Cardiac muscle cell (in vitro differentiated cells and primary cell): Measurements from ENCODE around the gene RNF217. TPM values are rescaled to one million over a fixed set of nuclear protein-coding genes. Genes with fewer than 3 reads are reported as not detected.

Experiments used
- DNase-seq, 2 donors: peaks; one replicate each; pipeline versions ENCODE4 v3.0.0 to v3.0.0-alpha.2; 2010 to 2017; ENCODE audit warnings: low read depth in 1 of 2, low spot score in 1 of 2
- H3K27ac ChIP-seq: fragments of 200-600 bp; sonication (generic); 2 replicates; pipeline ENCODE4 v1.5.1; 2016
- H3K27me3 ChIP-seq: fragments of 200-600 bp; sonication (generic); 2 replicates; pipeline ENCODE4 v1.6.0; 2016; ENCODE audit warnings: control low read depth
- H3K36me3 ChIP-seq: fragments of 200-600 bp; sonication (generic); 2 replicates; pipeline ENCODE4 v1.5.1; 2016; ENCODE audit warnings: control low read depth
- H3K4me1 ChIP-seq: fragments of 200-600 bp; sonication (generic); 2 replicates; pipeline ENCODE4 v1.8.1; 2017; ENCODE audit warnings: low read depth, mild to moderate bottlenecking, mixed run types
- H3K4me3 ChIP-seq: fragments of 200-600 bp; sonication (generic); 2 replicates; pipeline ENCODE4 v1.5.1; 2016; ENCODE audit warnings: mild to moderate bottlenecking
- H3K9me3 ChIP-seq: fragments of 200-600 bp; sonication (generic); 2 replicates; pipeline ENCODE4 v1.5.1; 2017; ENCODE audit warnings: low read depth, mild to moderate bottlenecking, control low read depth
- CTCF ChIP-seq: IDR thresholded peaks from 2 replicates; pipeline ENCODE4 v1.5.1; 2012; ENCODE audit warnings: low read depth, mild to moderate bottlenecking, low read length
- polyA plus RNA-seq: library from polyadenylated mRNA; unstranded; fragments of >200 nt; fragmentation: Nextera tagmentation; extraction: Ambion mirVana; gene quantifications from 2 replicates; pipeline ENCODE4 v1.2.1, GENCODE V29; 2016
- total RNA-seq: library from RNA; depleted of rRNA; stranded (reverse); fragments of >200 nt; gene quantifications from 2 replicates; pipeline ENCODE4 v1.2.3, GENCODE V29; 2016

The RNF217 gene
- total and polyA plus RNA-seq, 2 experiments from 2014 or later, result 9.4 to 27.1 TPM

DNA sequence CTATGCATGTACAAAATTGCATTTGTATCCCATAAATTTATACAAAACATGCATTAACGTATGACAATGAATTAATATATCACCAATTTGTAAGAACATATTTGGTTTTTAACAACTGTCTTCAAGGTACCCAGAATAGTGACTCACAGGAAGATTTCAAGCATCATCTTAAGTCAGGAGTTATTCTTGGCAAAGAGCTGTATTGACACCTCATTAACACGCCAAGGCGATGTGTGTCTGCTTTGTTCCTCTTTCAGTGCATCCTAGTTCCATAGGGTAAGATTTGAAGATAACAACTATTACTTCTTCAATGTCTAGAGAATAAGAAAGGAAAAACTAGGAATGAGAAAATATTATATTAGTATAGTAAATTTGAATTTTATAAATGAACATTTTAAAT, 155.6 kb downstream of the RNF217 start:
- Histone ChIP-seq H3K27ac (no peak overlapping the region), H3K36me3 (no peaks in the 10 kb centered on the region), H3K27me3 (no peaks in the 10 kb centered on the region), H3K4me1 (no peaks in the 10 kb centered on the region), H3K9me3 (no peaks in the 10 kb centered on the region), H3K4me3 (no peak overlapping the region)
- no peak for TF ChIP-seq CTCF
- DNase-seq, result no peak

- Histone ChIP-seq H3K27ac (no peak overlapping the region), H3K9me3 (no peaks in the 10 kb centered on the region), H3K27me3 (no peaks in the 10 kb centered on the region), H3K4me1 (no peaks in the 10 kb centered on the region), H3K36me3 (no peaks in the 10 kb centered on the region), H3K4me3 (no peak overlapping the region)
- DNase-seq, result no peak
- no peak for TF ChIP-seq CTCF
Measured at GRCh38 chr6:125120054-125120590, 157.9 kb downstream of the RNF217 start.

DNA sequence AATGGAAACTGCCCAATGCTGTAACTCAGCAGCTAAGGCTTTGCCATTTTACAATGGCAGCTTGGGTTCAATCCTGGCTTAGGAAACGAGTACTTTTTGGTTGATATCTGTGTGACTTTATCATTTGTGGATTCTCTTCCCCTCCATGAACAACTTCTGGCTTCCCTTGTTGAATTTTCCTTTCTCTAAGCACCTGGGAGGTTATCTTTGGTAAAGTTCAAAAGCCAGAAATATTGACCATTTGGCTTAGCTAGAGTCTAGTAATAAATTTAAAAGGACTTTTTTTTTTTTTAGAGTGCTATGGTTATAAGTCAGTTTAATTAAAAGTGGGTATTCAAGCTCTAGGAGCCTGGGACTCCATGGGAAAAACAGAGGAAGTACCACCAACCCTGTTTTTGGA, 159.7 kb downstream of the RNF217 start:
- Histone ChIP-seq H3K27me3 (no peaks in the 10 kb centered on the region), H3K9me3 (no peaks in the 10 kb centered on the region), H3K36me3 (no peaks in the 10 kb centered on the region), H3K4me3 (no peak overlapping the region), H3K27ac (no peak overlapping the region), H3K4me1 (no peaks in the 10 kb centered on the region)
- DNase-seq, result no peak
- no peak for TF ChIP-seq CTCF

DNA sequence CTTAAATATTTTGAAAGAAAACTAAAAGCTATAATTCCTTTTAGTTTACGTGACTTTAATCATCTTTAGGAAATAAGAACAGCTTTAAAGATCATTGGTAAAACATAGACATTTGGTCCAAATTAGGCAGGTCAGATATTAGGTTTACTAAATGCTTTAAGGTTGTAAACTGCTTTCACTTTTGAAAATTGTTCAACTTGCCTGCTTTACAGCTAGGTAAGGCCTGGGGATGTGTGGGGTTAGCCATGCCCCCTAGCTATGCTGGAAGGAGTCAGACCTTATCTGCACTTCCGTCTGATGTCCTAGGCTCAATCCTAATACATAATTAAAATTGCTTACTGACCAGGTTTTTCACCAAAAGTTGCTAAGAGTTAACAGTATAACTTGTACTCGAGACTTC, 160.8 kb downstream of the RNF217 start:
- H3K27me3 ChIP-seq, result no peaks in the 10 kb centered on the region
- no peak overlapping the region for H3K27ac ChIP-seq
- H3K9me3 ChIP-seq, result no peaks in the 10 kb centered on the region
- no peak overlapping the region for H3K4me3 ChIP-seq
- TF ChIP-seq CTCF, result no peak
- no peaks in the 10 kb centered on the region for H3K36me3 ChIP-seq
- no peaks in the 10 kb centered on the region for H3K4me1 ChIP-seq
- DNase-seq, result no peak

DNA sequence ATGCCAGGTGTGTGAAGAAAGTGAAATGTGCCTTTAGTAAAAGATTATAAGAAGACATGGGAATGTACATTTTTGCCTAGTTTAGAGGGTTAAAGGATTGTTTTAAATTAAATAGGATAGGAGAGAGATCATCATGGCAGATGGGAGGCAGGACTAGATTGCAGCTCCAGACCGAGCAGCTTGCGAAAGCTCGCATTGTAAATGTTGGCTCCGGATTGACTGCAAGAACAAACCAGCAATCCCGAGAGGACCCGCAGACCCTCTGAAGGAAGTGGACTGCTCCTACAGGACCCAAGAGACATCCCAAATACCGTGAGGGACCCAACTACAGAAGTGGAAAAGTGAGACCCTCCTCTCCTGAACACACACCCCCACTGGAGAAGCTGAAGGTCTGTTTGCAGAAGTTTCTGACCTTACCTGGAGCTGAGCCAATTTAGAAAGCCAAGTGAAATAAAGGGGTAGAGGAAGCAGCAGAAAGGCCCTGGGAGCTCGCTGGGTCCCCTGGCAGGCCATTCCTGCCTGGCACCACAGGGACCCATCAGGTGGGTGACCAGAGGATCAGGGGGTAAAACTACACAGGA, 161.3 kb downstream of the RNF217 start:
- H3K9me3 ChIP-seq, result no peaks in the 10 kb centered on the region
- H3K4me1 ChIP-seq, result no peaks in the 10 kb centered on the region
- H3K4me3 ChIP-seq, result no peak overlapping the region
- TF ChIP-seq CTCF, result no peak
- no peak overlapping the region for H3K27ac ChIP-seq
- H3K27me3 ChIP-seq, result no peaks in the 10 kb centered on the region
- peak in 1 of 2 donors; percentile 34 for DNase-seq
- no peaks in the 10 kb centered on the region for H3K36me3 ChIP-seq
